ENCODE results near the gene LPP. TPM values are rescaled to one million over a fixed set of nuclear protein-coding genes. Genes with fewer than 3 reads are reported as not detected.
A peak's percentile ranks its signal among the peaks of the same experiment; 100 is the strongest.

LPP gene
- total RNA-seq, 2 donors from 2014 or later: 1,568 to 1,607 TPM

GRCh38 chr3:188503647-188504046, 349.7 kb downstream of the LPP start:
- DNase-seq (ENCODE audit: low spot score) (no peak), ATAC-seq (ENCODE audit: insufficient number of reproducible peaks, low FRiP score, low read depth) (no peak)
- H3K27ac ChIP-seq: no peak overlapping the region
- peaks cover 3% of the 10 kb centered on the region for H3K36me3 ChIP-seq
- no peaks in the 10 kb centered on the region for H3K27me3 ChIP-seq (replicated peaks; ENCODE audit: insufficient read depth)
- H3K4me3 ChIP-seq: no peak overlapping the region
- peaks cover 24 to 36% of the 10 kb centered on the region in 2 donors for H3K4me1 ChIP-seq (ENCODE audit: control insufficient read depth in 1 of 2, low read depth in 2 of 2)
- H3K9me3 ChIP-seq: no peaks in the 10 kb centered on the region
- TF ChIP-seq CTCF (IDR thresholded peaks at IDR 0.05): no peak

GRCh38 chr3:188505151-188505550, 351.2 kb downstream of the LPP start:
- no peak for ATAC-seq (ENCODE audit: insufficient number of reproducible peaks, low FRiP score, low read depth)
- Histone ChIP-seq H3K27ac (peak overlapping the region in 1 of 2 donors; percentile 6), H3K36me3 (peaks cover 3% of the 10 kb centered on the region), H3K4me1 (ENCODE audit: control insufficient read depth in 1 of 2, low read depth in 2 of 2) (peaks cover 27 to 38% of the 10 kb centered on the region in 2 donors), H3K9me3 (no peaks in the 10 kb centered on the region), H3K4me3 (no peak overlapping the region), H3K27me3 (replicated peaks; ENCODE audit: insufficient read depth) (no peaks in the 10 kb centered on the region)
- DNase-seq (ENCODE audit: low spot score): no peak
- TF ChIP-seq CTCF (IDR thresholded peaks at IDR 0.05): no peak

- Histone ChIP-seq H3K4me1 (ENCODE audit: control insufficient read depth in 1 of 2, low read depth in 2 of 2) (peaks cover 33 to 43% of the 10 kb centered on the region in 2 donors), H3K9me3 (no peaks in the 10 kb centered on the region), H3K27ac (no peak overlapping the region), H3K4me3 (no peak overlapping the region), H3K36me3 (peaks cover 3% of the 10 kb centered on the region), H3K27me3 (replicated peaks; ENCODE audit: insufficient read depth) (no peaks in the 10 kb centered on the region)
- TF ChIP-seq CTCF (IDR thresholded peaks at IDR 0.05): no peak
- DNase-seq (ENCODE audit: low spot score) (no peak), ATAC-seq (ENCODE audit: insufficient number of reproducible peaks, low FRiP score, low read depth) (no peak)
Measured at GRCh38 chr3:188505911-188506310, 352.0 kb downstream of the LPP start.

- ATAC-seq (ENCODE audit: insufficient number of reproducible peaks, low FRiP score, low read depth) (no peak), DNase-seq (ENCODE audit: low spot score) (no peak)
- H3K36me3 ChIP-seq: peaks cover 3% of the 10 kb centered on the region
- peak overlapping the region in 1 of 2 donors; percentile 42 for H3K27ac ChIP-seq
- peaks cover 33 to 43% of the 10 kb centered on the region in 2 donors for H3K4me1 ChIP-seq (ENCODE audit: control insufficient read depth in 1 of 2, low read depth in 2 of 2)
- no peaks in the 10 kb centered on the region for H3K9me3 ChIP-seq
- H3K27me3 ChIP-seq (replicated peaks; ENCODE audit: insufficient read depth): no peaks in the 10 kb centered on the region
- no peak overlapping the region for H3K4me3 ChIP-seq
- TF ChIP-seq CTCF (IDR thresholded peaks at IDR 0.05): no peak
Measured at GRCh38 chr3:188506446-188506845, 352.5 kb downstream of the LPP start.

- DNase-seq (ENCODE audit: low spot score): no peak
- peak; percentile 63 for ATAC-seq (ENCODE audit: insufficient number of reproducible peaks, low FRiP score, low read depth)
- TF ChIP-seq CTCF (IDR thresholded peaks at IDR 0.05): no peak
Measured at GRCh38 chr3:188507244-188507720, 353.3 kb downstream of the LPP start.

More at GRCh38 chr3:188507244-188507720, 353.3 kb downstream of the LPP start:
- Histone ChIP-seq H3K27ac (peak overlapping the region; percentile 37 to 42), H3K9me3 (no peaks in the 10 kb centered on the region), H3K36me3 (peaks cover 3% of the 10 kb centered on the region), H3K27me3 (replicated peaks; ENCODE audit: insufficient read depth) (no peaks in the 10 kb centered on the region), H3K4me1 (ENCODE audit: control insufficient read depth in 1 of 2, low read depth in 2 of 2) (peaks cover 33 to 43% of the 10 kb centered on the region in 2 donors), H3K4me3 (peak overlapping the region; percentile 44)
